HepG2 (cell line): ENCODE results near the gene MCRS1. TPM values are rescaled to one million over a fixed set of nuclear protein-coding genes. Genes with fewer than 3 reads are reported as not detected.

Experiments used
- HNRNPL ChIP-seq: fragments of 200-400 bp; formaldehyde crosslinking; IDR thresholded peaks from 2 replicates; pipeline ENCODE4 v1.6.1; 2017; ENCODE audit warnings: mild to moderate bottlenecking, low read depth, low read length
- IRF1 ChIP-seq: sonication (generic); formaldehyde crosslinking; IDR thresholded peaks from 2 replicates; pipeline ENCODE4 v1.4.0; 2020; ENCODE audit warnings: low read depth, mild to moderate bottlenecking, missing genetic modification reagents
- PATZ1 ChIP-seq: sonication (generic); formaldehyde crosslinking; IDR thresholded peaks from 2 replicates; pipeline ENCODE4 v1.4.0; 2020; ENCODE audit warnings: missing genetic modification reagents
- TSC22D2 ChIP-seq: sonication (generic); formaldehyde crosslinking; IDR thresholded peaks from 2 replicates; pipeline ENCODE4 v1.5.1; 2020; ENCODE audit warnings: missing genetic modification reagents, mild to moderate bottlenecking, borderline replicate concordance
- ZNF570 ChIP-seq: sonication (generic); formaldehyde crosslinking; IDR thresholded peaks from 2 replicates; pipeline ENCODE4 v1.4.0; 2020; ENCODE audit warnings: mild to moderate bottlenecking, missing genetic modification reagents, borderline replicate concordance
- ZSCAN12 ChIP-seq: sonication (generic); formaldehyde crosslinking; IDR thresholded peaks from 2 replicates; pipeline ENCODE4 v1.9.0; 2021; ENCODE audit warnings: mild to moderate bottlenecking, missing genetic modification reagents
- polyA plus RNA-seq, 8 experiments: library from polyadenylated mRNA; depleted of rRNA in 3 of 8; stranded (reverse) in 7 of 8; unstranded in 1 of 8; fragments of >200 nt; fragmentation: Illumina TruSeq in 4 of 8; extraction: Trizol in 4 of 8; gene quantifications; 2 replicates each; pipeline versions ENCODE4 v1.2.1 to v1.2.3, GENCODE V29; 2011 to 2016; ENCODE audit warnings: low read depth in 4 of 8, missing spikeins in 1 of 8, mixed read lengths in 1 of 8; ENCODE audit not compliant: insufficient read depth in 1 of 8
- total RNA-seq, 5 experiments: library from RNA; depleted of rRNA; stranded (reverse); fragments of >200 nt; fragmentation: Illumina TruSeq; extraction: Trizol; gene quantifications; 2 replicates each; pipeline ENCODE4 v1.2.3, GENCODE V29; 2016; ENCODE audit warnings: low read depth in 1 of 5
- TF ChIP-seq, protein P1 (sequence below): sonication (generic); formaldehyde crosslinking; IDR thresholded peaks from 2 replicates; pipeline ENCODE4 v1.4.0; 2020; ENCODE audit warnings: missing genetic modification reagents

The MCRS1 gene
- total and polyA plus RNA-seq, 2 of the 13 experiments (the other 11 are each of a cell fraction or from before 2014, with no cell fraction given): 51.0 to 66.3 TPM

DNA sequence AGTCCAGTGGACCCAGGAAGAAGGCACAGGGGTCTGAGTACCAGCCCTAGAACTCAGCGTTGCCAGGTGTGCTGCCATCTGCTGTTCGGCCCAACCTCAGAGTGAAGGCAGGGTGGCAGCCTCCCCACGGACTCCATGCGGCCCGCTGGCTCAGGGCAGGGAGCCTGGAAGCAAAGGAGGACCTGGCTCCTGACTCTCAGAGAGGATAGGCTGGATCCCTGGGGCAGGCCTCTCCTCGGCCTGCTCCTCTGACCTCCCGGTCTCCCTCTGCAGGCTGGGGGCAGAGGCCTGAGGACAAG lies 10.1 kb downstream of the MCRS1 start (continued):
- TF ChIP-seq IRF1 (CRISPR knock-in tag) (no peak), PATZ1 (CRISPR knock-in tag) (no peak), HNRNPL (0 out of 2 replicates have a peak, but pooled peaks have one; percentile 66), ZSCAN12 (CRISPR knock-in tag) (no peak), TSC22D2 (CRISPR knock-in tag) (no peak), ZNF570 (CRISPR knock-in tag) (no peak)
- TF ChIP-seq, protein P1, sequence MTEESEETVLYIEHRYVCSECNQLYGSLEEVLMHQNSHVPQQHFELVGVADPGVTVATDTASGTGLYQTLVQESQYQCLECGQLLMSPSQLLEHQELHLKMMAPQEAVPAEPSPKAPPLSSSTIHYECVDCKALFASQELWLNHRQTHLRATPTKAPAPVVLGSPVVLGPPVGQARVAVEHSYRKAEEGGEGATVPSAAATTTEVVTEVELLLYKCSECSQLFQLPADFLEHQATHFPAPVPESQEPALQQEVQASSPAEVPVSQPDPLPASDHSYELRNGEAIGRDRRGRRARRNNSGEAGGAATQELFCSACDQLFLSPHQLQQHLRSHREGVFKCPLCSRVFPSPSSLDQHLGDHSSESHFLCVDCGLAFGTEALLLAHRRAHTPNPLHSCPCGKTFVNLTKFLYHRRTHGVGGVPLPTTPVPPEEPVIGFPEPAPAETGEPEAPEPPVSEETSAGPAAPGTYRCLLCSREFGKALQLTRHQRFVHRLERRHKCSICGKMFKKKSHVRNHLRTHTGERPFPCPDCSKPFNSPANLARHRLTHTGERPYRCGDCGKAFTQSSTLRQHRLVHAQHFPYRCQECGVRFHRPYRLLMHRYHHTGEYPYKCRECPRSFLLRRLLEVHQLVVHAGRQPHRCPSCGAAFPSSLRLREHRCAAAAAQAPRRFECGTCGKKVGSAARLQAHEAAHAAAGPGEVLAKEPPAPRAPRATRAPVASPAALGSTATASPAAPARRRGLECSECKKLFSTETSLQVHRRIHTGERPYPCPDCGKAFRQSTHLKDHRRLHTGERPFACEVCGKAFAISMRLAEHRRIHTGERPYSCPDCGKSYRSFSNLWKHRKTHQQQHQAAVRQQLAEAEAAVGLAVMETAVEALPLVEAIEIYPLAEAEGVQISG (CRISPR knock-in tag): no peak
